ENCODE measurements around the gene SOX5.

GRCh38 chr12:23929906-23930305, 19.6 kb downstream of the SOX5 start:
- TF ChIP-seq CTCF (IDR thresholded peaks at IDR 0.05) (no peak), POLR2A (IDR thresholded peaks at IDR 0.05) (no peak)

All from esophagus squamous epithelium (tissue), 4 donors.